IPS-NIHi11 (cell line): ENCODE measurements around the gene MUC4.
"Not testable (repeated sequence)": the region's sequence is repeated elsewhere in the genome, so short reads cannot be mapped to it uniquely, and the experiment has no call there.

Experiments used
- DNase-seq: peaks from one replicate; pipeline ENCODE4 v3.0.0; 2012; ENCODE audit warnings: mixed read lengths, low spot score

The MUC4 gene

GRCh38 chr3:195838714-195839113, 27.0 kb upstream of the MUC4 start:
- DNase-seq = no peak

GRCh38 chr3:195836476-195837135, 24.9 kb upstream of the MUC4 start:
- no peak for DNase-seq

- no peak for DNase-seq
Measured at GRCh38 chr3:195835791-195836190, 24.1 kb upstream of the MUC4 start.

- DNase-seq = no peak
Measured at GRCh38 chr3:195834675-195835583, 23.2 kb upstream of the MUC4 start.

GRCh38 chr3:195829897-195830254, 18.1 kb upstream of the MUC4 start:
- DNase-seq = no peak

GRCh38 chr3:195828762-195829161, 17.0 kb upstream of the MUC4 start:
- DNase-seq = no peak

- DNase-seq = no peak
Measured at GRCh38 chr3:195825857-195826804, 14.4 kb upstream of the MUC4 start.

DNA sequence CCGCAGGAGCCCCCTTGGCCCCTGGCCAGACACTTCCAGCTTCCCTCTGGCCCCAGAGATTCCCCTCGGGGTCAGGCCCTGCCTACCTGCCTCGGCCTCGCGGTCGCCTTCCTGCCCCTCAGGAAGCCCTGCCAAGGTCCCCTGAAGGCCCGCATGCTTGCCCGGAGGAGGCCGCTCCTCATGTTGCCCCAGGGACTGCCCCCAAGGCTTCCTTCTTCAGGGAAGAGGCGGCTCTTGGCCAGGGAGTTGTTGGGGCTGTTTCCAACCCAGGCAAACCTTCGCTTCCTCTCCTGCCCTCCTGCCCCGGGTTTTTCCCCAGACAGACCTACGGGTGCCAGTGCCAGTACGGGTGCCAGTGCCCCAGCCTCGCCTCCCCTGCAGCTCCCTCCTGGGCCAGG, 13.5 kb upstream of the MUC4 start:
- DNase-seq = no peak

GRCh38 chr3:195824425-195825190, 12.9 kb upstream of the MUC4 start:
- DNase-seq = not testable (repeated sequence)

- DNase-seq = peak; percentile 71
Measured at GRCh38 chr3:195823999-195824398, 12.3 kb upstream of the MUC4 start.

GRCh38 chr3:195823280-195823679, 11.6 kb upstream of the MUC4 start:
- no peak for DNase-seq

DNA sequence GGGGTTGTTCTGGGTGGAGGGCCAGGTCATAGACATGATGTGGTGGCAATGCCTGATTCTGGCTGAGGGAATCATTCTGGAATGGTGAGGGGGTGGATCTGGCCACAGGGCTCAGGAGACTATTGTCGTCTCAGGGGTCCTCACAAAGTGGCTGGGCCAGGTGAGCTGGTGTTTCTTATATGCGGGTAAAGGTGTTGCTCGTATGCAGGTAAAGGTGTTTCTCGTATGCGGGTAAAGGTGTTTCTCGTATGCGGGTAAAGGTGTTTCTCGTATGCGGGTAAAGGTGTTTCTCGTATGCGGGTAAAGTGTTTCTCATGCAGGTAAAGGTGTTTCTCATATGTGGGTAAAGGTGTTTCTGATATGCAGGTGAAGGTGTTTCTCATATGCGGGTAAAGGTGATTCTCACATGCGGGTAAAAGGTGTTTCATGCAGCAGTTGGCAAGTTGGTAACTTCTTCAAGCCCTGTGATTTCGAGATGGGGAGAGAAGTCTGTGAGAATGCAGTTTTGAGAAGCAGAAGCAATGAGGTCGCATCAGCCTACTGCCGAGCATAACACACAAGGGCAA, 10.5 kb upstream of the MUC4 start:
- DNase-seq = no peak

GRCh38 chr3:195821403-195822130, 9.8 kb upstream of the MUC4 start:
- no peak for DNase-seq

DNA sequence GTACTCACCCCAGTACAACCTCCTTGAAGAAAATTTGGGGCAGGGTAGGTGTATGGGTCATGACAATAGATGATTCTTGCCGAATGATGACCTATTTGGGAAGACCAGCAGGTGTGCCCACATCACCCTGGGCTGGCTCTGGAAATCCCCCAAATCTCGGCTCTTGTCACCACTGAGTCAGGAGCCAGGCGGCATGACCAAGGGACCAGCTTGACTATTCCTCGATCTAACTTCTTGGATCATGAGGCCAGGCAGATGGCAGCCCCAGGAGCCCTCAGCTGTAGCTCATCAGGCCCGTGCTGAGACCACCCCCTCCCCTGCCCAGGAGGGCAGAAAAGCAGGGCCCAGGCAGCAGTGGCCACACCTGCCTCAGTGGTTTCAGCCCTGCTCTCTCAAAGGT, 9.2 kb upstream of the MUC4 start:
- DNase-seq = no peak

GRCh38 chr3:195820186-195820585, 8.5 kb upstream of the MUC4 start:
- no peak for DNase-seq

DNA sequence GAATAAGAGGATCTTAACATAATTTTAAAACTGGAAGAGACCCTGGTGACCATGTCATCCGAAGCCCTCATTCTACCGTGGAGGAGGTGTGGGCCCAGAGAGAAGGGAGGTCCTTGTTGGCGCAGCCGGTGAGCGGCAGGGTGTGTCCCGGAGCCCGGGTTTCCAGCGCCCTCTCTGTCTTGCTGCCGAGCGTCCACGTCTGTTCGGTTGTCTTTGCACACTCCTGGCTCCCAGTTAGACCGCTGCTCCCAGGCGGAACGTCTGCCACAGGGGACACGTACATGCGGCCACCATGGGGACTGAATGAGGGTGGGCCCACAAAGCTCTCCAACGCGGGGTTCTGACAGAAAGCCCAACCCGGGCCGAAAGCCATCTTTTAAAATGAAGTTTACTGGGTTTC, 6.6 kb upstream of the MUC4 start:
- no peak for DNase-seq

GRCh38 chr3:195817578-195818135, 5.9 kb upstream of the MUC4 start:
- DNase-seq = no peak

DNA sequence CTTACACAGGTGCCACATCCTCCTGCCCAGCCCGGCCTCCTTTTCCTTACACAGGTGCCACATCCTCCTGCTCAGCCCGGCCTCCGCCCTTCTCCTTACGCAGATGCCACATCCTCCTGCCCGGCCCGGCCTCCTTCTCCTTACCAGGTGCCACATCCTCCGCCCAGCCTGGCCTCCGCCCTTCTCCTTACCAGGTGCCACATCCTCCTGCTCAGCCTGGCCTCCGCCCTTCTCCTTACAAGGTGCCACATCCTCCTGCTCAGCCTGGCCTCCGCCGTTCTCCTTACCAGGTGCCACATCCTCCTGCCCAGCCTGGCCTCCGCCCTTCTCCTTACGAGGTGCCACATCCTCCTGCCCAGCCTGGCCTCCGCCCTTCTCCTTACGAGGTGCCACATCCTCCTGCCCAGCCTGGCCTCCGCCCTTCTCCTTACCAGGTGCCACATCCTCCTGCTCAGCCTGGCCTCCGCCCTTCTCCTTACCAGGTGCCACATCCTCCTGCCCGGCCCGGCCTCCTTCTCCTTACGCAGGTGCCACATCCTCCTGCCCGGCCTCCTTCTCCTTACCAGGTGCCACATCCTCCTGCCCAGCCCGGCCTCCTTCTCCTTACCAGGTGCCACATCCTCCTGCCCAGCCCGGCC, 4.7 kb upstream of the MUC4 start:
- DNase-seq = not testable (repeated sequence)

DNA sequence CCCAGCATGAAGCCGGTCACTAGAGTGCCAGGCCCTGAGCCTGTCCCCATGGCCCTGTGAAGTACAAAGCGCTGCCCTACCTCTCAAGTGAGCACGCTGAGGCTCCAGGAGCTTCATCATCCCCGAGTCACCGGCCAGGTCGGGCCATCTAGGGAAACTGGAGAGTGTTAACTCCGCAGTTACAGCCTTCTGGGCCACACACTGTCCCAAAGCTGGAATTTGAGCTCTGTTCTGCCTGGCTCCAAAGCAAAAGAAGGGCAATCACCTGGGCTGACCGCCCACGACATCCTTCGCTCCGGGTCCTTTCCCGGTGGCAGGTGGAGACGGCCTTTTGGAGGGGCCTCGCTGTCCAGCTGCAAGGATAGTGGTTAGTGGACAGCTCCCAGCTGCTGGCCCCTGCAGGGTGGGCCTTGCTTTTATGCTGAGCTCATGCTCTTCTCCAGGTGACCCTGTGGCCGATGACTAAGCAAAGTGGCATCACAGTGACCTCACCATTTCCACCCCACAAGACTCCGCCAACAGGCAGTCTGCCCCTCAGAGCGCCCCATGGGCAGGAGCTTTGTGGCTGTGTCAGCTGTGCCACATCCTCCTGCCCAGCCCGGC, 3.5 kb upstream of the MUC4 start:
- no peak for DNase-seq
